ENCODE data around the gene SCYL3. TPM values are rescaled to one million over a fixed set of nuclear protein-coding genes. Genes with fewer than 3 reads are reported as not detected.

Gene SCYL3
- polyA plus RNA-seq, 4 donors, result 4.4 to 15.3 (median 5.7) TPM

DNA sequence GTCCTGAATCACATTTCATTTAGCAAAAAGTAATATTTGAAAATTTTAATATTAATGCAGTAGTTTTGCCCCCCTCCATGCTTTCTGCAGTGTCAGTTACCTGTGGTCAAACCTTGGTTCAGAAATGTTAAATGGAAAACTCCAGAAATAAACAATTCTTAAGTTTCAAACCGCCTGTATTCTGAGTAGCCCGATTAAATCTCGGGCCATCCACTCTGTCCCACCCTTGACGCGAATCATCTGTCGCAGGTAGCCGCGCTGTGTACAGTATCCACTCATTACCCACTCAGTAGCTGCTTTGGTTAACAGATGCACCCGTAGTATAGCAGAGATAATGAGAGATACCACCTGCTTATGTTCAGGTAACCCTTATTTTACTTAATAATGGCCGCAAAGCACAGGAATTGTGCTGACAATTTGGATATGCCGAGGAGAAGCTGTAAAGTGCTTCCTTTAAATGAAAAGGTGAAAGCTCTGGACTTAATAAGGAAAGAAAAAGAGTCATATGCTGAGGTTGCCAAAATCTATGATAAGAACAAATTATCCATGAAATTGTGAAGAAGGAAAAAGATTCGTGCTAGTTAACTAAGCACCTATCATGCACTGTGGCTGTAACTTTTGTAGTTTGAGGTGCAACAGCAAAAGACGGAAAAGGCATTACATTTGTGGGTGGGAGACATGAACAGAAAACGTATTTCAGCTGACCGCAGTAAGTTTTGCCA, 889 bp upstream of the SCYL3 start:
- no peak for FAIRE-seq
- peak overlapping the region in 2 of 3 donors; percentile 32 to 87 for H3K4me3 ChIP-seq (ENCODE audit: low read depth in 1 of 3, low read length in 3 of 3)
- WGBS, 3 donors, result 27 to 36% (median 28%) methylated on average over 15 of the region's 15 CpGs

DNA sequence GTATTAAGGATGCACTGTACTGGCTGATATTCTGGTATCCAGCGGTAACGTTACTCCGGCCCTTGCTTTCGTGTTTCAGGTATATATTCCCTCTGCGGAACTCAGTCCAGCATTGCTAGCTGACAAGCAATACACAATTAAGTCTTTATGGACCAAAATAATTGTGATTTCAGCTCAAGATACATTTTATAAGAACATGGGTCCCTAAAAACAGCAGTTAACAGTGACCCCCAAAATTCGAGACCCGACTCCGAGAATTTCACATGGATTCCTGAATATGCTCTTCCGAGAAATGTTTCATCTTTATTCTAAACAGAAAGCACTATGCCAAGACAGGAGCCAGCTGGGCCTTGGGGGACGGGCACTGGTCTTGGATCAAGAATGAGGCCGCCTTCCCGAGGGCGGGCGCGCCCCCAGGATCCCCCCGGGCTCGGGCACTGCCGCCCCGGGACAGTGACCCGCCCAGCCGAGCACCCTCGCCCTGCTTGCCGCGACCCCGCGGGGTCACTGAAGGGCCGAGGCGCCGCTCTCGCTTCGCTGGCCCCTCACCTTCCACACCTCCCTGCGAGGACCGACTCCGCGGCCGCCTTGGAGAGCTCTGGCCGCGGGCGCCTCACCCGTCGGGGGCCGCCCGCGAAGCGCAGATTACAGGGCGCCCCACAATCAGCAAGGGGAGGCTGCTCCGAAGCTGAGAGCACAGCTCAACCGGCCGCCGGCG, 610 bp downstream of the SCYL3 start:
- FAIRE-seq (no peak), DNase-seq (peak in 1 of 2 donors; percentile 39)
- H3K4me3 ChIP-seq (ENCODE audit: low read depth in 1 of 3, low read length in 3 of 3), result peak overlapping the region; percentile 87 to 98 (median 94)
- no peaks in the 10 kb centered on the region for H3K9me3 ChIP-seq (ENCODE audit: control insufficient read depth in 2 of 2, insufficient read depth in 1 of 2, low read depth in 1 of 2, low read length in 1 of 2)
- 0 to 1% (median 0%) methylated on average over 37 to 51 of the region's 51 CpGs for WGBS, 3 donors
- peaks cover under 1 to 3% (median 1%) of the 10 kb centered on the region in 3 donors for H3K36me3 ChIP-seq (ENCODE audit: control insufficient read depth in 3 of 3, insufficient read depth in 2 of 3, low read depth in 1 of 3, low read length in 3 of 3)
- peaks cover 6 to 20% (median 13%) of the 10 kb centered on the region in 3 donors for H3K4me1 ChIP-seq (ENCODE audit: control insufficient read depth in 3 of 3, insufficient read depth in 2 of 3, low read depth in 1 of 3, low read length in 2 of 3)
- H3K27ac ChIP-seq (ENCODE audit: low read depth in 1 of 3, low read length in 2 of 3), result peak overlapping the region; percentile 95 to 100 (median 98)
- peaks cover 0 to 2% (median 0%) of the 10 kb centered on the region in 3 donors for H3K27me3 ChIP-seq (ENCODE audit: control insufficient read depth in 3 of 3, insufficient read depth in 3 of 3, low read length in 3 of 3)

More for the DNA sequence above, 889 bp upstream of the SCYL3 start:
- no peak for DNase-seq
- Histone ChIP-seq H3K4me1 (ENCODE audit: control insufficient read depth in 3 of 3, insufficient read depth in 2 of 3, low read depth in 1 of 3, low read length in 2 of 3) (peaks cover 6 to 20% (median 13%) of the 10 kb centered on the region in 3 donors), H3K9me3 (ENCODE audit: control insufficient read depth in 2 of 2, insufficient read depth in 1 of 2, low read depth in 1 of 2, low read length in 1 of 2) (no peaks in the 10 kb centered on the region), H3K27me3 (ENCODE audit: control insufficient read depth in 3 of 3, insufficient read depth in 3 of 3, low read length in 3 of 3) (peaks cover 0 to 2% (median 0%) of the 10 kb centered on the region in 3 donors), H3K36me3 (ENCODE audit: control insufficient read depth in 3 of 3, insufficient read depth in 2 of 3, low read depth in 1 of 3, low read length in 3 of 3) (peaks cover 0 to 2% (median 0%) of the 10 kb centered on the region in 3 donors), H3K27ac (ENCODE audit: low read depth in 1 of 3, low read length in 2 of 3) (peak overlapping the region in 2 of 3 donors; percentile 77 to 100)

DNA sequence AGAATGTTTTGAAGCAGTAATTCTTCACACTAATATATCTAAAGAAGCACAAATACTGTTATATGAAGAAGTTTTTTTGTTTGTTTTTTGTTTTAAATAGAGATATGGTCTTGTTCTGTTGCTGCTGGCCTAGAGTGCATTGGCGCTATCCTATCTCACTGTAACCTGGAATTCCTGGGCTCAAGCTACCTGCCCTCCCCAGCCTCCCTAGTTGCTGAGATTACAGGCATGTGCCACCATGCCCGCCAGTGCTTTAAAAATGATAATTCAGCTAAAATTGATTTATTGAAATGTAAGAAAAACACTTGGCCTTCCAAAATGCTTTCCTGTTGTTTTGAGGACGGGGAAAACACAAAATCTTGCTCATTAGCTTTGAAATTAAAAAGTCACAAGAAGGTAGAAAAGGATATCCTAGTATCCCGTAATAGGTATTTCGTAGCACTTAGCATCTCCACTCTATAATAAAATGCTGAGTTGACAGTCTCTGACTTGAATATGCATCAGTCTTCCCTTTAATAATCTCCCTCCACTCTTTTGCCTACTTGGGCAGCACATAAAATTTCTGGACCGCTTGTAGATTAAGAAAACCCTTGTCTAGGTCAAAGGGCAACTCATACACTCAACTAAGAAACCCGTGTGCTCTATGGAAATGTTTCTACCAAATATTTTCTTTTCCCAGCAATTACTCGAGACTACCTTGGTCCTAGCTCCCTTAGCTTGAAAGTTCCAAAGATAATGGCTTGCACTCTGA, 1.3 kb downstream of the SCYL3 start:
- Histone ChIP-seq H3K27ac (ENCODE audit: low read depth in 1 of 3, low read length in 2 of 3) (peak overlapping the region; percentile 0 to 100 (median 98)), H3K27me3 (ENCODE audit: control insufficient read depth in 3 of 3, insufficient read depth in 3 of 3, low read length in 3 of 3) (no peaks in the 10 kb centered on the region), H3K4me3 (ENCODE audit: low read depth in 1 of 3, low read length in 3 of 3) (peak overlapping the region; percentile 87 to 98 (median 94)), H3K9me3 (ENCODE audit: control insufficient read depth in 2 of 2, insufficient read depth in 1 of 2, low read depth in 1 of 2, low read length in 1 of 2) (no peaks in the 10 kb centered on the region), H3K36me3 (ENCODE audit: control insufficient read depth in 3 of 3, insufficient read depth in 2 of 3, low read depth in 1 of 3, low read length in 3 of 3) (peaks cover 2 to 4% (median 3%) of the 10 kb centered on the region in 3 donors), H3K4me1 (ENCODE audit: control insufficient read depth in 3 of 3, insufficient read depth in 2 of 3, low read depth in 1 of 3, low read length in 2 of 3) (peaks cover 6 to 20% (median 13%) of the 10 kb centered on the region in 3 donors)
- DNase-seq, result peak; percentile 14 to 40
- WGBS, 3 donors, result 31 to 46% (median 41%) methylated on average over 8 of the region's 8 CpGs
- no peak for FAIRE-seq

DNA sequence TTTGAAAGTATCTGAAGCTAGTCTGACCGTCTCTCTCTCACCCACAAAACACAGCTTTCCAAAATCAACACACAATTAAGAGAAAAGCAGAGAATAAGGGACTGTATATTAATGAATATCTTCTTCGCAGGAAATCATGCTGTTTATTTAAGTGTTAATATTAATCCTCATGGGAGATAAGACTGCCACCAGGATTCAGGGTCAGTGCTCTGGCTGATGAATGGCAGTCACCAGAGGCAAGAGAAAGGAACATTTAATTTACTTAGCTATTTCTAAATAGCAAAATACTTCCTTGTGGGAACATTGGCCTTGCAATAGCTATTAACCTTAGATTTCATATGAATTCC, 2.2 kb downstream of the SCYL3 start:
- Histone ChIP-seq H3K27me3 (ENCODE audit: control insufficient read depth in 3 of 3, insufficient read depth in 3 of 3, low read length in 3 of 3) (no peaks in the 10 kb centered on the region), H3K27ac (ENCODE audit: low read depth in 1 of 3, low read length in 2 of 3) (peak overlapping the region; percentile 44 to 98 (median 82)), H3K36me3 (ENCODE audit: control insufficient read depth in 3 of 3, insufficient read depth in 2 of 3, low read depth in 1 of 3, low read length in 3 of 3) (peaks cover 2 to 4% (median 4%) of the 10 kb centered on the region in 3 donors), H3K4me1 (ENCODE audit: control insufficient read depth in 3 of 3, insufficient read depth in 2 of 3, low read depth in 1 of 3, low read length in 2 of 3) (peaks cover 6 to 20% (median 13%) of the 10 kb centered on the region in 3 donors), H3K9me3 (ENCODE audit: control insufficient read depth in 2 of 2, insufficient read depth in 1 of 2, low read depth in 1 of 2, low read length in 1 of 2) (no peaks in the 10 kb centered on the region), H3K4me3 (ENCODE audit: low read depth in 1 of 3, low read length in 3 of 3) (peak overlapping the region in 1 of 3 donors; percentile 2)
- DNase-seq, result no peak
- no peak for FAIRE-seq
- WGBS, 3 donors, result 17 to 47% (median 21%) methylated on average over 2 of the region's 2 CpGs

DNA sequence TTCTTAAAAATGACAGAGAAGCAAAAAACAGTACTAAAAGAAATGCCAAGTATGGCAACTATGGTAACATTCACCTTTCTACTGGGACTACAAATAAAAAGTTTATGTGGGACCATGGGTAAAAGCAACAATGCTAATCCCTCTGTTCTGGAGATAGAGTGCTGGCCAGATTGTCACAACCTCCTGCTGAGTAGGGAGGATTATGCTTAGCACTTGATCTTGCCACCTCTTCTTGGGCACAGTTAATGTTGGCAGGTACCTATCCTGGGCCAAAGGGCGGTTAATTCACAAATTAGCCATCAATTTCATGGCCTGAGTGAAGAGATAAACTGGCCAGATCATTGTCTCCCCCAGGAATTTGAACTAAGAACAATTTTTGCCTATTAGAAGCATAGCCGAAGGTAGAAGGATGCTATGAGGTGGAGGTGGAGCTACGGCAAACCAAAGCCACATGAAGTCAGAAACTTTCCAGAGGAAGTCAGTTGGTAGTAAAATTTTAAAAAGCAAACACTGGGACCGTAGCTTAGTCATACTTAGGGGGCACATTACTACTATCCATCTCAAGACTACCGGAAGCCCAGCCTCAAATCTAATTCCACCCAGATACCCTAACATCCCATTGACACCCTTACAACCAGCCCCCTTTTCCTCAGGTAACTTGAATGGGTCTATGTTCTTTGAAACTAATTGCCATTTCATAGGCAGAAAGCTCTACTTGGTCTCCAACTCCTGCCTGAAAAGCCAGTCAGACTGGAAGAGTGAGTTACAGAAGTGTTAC, 2.7 kb downstream of the SCYL3 start:
- peak overlapping the region in 1 of 3 donors; percentile 2 for H3K4me3 ChIP-seq (ENCODE audit: low read depth in 1 of 3, low read length in 3 of 3)
- no peak for FAIRE-seq

DNA sequence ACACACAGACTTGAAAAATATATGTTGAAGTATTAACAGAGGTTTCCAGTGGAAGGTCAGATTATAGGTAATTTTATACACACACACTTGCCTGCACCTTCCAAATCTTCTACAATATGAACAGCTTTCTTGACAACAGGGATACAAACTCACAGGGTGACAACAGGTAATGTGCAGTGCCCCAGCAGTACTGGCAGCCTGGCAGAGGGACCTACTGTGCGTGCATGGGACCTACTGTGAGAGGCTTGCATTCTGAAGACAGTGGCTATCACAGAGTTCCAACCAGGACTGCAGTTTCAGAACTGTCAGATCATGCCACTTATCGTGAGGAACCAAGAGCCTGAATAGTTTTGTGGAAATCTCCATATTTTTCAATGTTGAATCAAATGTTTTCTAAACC, 3.8 kb downstream of the SCYL3 start:
- Histone ChIP-seq H3K4me3 (ENCODE audit: low read depth in 1 of 3, low read length in 3 of 3) (no peak overlapping the region), H3K27ac (ENCODE audit: low read depth in 1 of 3, low read length in 2 of 3) (no peak overlapping the region), H3K9me3 (ENCODE audit: control insufficient read depth in 2 of 2, insufficient read depth in 1 of 2, low read depth in 1 of 2, low read length in 1 of 2) (no peaks in the 10 kb centered on the region), H3K4me1 (ENCODE audit: control insufficient read depth in 3 of 3, insufficient read depth in 2 of 3, low read depth in 1 of 3, low read length in 2 of 3) (peaks cover 6 to 20% (median 13%) of the 10 kb centered on the region in 3 donors), H3K27me3 (ENCODE audit: control insufficient read depth in 3 of 3, insufficient read depth in 3 of 3, low read length in 3 of 3) (no peaks in the 10 kb centered on the region), H3K36me3 (ENCODE audit: control insufficient read depth in 3 of 3, insufficient read depth in 2 of 3, low read depth in 1 of 3, low read length in 3 of 3) (peaks cover 2 to 10% (median 4%) of the 10 kb centered on the region in 3 donors)
- DNase-seq (no peak), FAIRE-seq (no peak)
- WGBS, 3 donors, result 91 to 95% (median 94%) methylated on average over 2 of the region's 2 CpGs

More for the DNA sequence above, 2.7 kb downstream of the SCYL3 start:
- peak overlapping the region; percentile 44 to 98 (median 82) for H3K27ac ChIP-seq (ENCODE audit: low read depth in 1 of 3, low read length in 2 of 3)
- H3K27me3 ChIP-seq (ENCODE audit: control insufficient read depth in 3 of 3, insufficient read depth in 3 of 3, low read length in 3 of 3), result no peaks in the 10 kb centered on the region
- no peaks in the 10 kb centered on the region for H3K9me3 ChIP-seq (ENCODE audit: control insufficient read depth in 2 of 2, insufficient read depth in 1 of 2, low read depth in 1 of 2, low read length in 1 of 2)
- 23 to 51% (median 25%) methylated on average over 5 of the region's 5 CpGs for WGBS, 3 donors
- peak; percentile 50 to 75 for DNase-seq
- H3K36me3 ChIP-seq (ENCODE audit: control insufficient read depth in 3 of 3, insufficient read depth in 2 of 3, low read depth in 1 of 3, low read length in 3 of 3), result peaks cover 2 to 6% (median 4%) of the 10 kb centered on the region in 3 donors
- peaks cover 6 to 20% (median 13%) of the 10 kb centered on the region in 3 donors for H3K4me1 ChIP-seq (ENCODE audit: control insufficient read depth in 3 of 3, insufficient read depth in 2 of 3, low read depth in 1 of 3, low read length in 2 of 3)

DNA sequence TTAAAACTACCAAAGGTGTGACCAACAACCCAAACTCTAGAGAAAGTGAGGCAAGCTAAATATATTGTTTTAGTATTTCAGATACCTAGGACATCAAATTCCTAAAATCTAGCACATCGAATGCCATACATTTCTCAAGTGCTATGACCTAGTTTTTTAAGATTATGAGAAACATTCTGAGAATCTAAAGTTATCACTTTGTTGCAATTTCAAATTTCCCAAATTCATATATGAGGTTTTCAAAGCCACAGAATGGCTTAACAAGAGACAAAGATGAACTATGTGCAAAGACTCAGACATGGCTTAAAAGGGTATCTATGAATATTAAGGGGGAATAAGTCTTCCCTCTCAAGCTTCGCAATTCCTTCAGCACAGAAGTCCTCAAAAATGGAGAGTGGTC, 6.8 kb downstream of the SCYL3 start:
- Histone ChIP-seq H3K27ac (ENCODE audit: low read depth in 1 of 3, low read length in 2 of 3) (no peak overlapping the region), H3K27me3 (ENCODE audit: control insufficient read depth in 3 of 3, insufficient read depth in 3 of 3, low read length in 3 of 3) (no peaks in the 10 kb centered on the region), H3K4me1 (ENCODE audit: control insufficient read depth in 3 of 3, insufficient read depth in 2 of 3, low read depth in 1 of 3, low read length in 2 of 3) (peaks cover 6 to 12% (median 6%) of the 10 kb centered on the region in 3 donors), H3K4me3 (ENCODE audit: low read depth in 1 of 3, low read length in 3 of 3) (no peak overlapping the region), H3K9me3 (ENCODE audit: control insufficient read depth in 2 of 2, insufficient read depth in 1 of 2, low read depth in 1 of 2, low read length in 1 of 2) (no peaks in the 10 kb centered on the region), H3K36me3 (ENCODE audit: control insufficient read depth in 3 of 3, insufficient read depth in 2 of 3, low read depth in 1 of 3, low read length in 3 of 3) (peaks cover 2 to 25% (median 4%) of the 10 kb centered on the region in 3 donors)
- WGBS, 3 donors, result 91 to 96% (median 96%) methylated on average over 2 of the region's 2 CpGs
- FAIRE-seq (no peak), DNase-seq (no peak)
